Testis (tissue), 2 donors: ENCODE results near the gene FOXB1.

Source experiments
- POLR2A ChIP-seq: fragments of 450-650 bp; IDR thresholded peaks from one replicate; pipeline ENCODE4 v1.6.1; 2017; ENCODE audit warnings: antibody characterized with exemption, mild to moderate bottlenecking, moderate library complexity
- TF ChIP-seq, protein P1 (sequence below), 3 experiments: fragments of 450-650 bp in 2 of 3; fragments of 200-600 bp in 1 of 3; sonication (generic) in 1 of 3; IDR thresholded peaks; one replicate each; pipeline ENCODE4 v1.5.1; 2016 to 2019; ENCODE audit warnings: antibody characterized with exemption in 3 of 3, mild to moderate bottlenecking in 2 of 3, moderate library complexity in 1 of 3

DNA sequence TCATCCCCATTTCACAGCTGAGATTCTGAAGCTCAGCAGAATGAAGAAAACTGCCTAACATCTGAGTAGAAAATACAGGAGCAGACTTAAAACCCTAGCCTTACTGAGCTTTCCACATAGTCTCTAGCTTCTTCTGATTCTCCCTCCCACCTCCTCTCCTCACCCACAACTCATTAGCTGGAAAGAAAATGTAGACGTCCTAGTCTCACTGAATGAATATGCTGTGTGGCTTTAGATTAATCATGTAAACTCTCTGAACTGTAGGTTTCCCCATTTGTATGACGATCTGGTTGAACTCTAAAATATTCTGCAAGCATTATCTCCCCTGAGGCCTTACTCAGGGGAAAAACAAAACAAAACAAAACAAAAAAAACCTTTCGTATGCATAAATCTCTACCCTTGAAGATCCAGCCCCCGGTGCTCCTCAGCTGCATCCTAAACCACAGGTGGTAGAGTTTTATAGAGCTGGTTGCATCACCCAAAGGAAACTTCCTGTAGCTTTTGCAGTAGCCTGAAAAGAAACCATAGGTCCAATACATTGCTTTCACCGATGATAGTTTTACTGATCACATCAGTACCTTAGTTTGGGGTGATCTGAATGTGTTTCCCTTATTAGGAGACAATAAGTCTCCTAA lies 40.6 kb downstream of the FOXB1 start:
- TF ChIP-seq, protein P1, sequence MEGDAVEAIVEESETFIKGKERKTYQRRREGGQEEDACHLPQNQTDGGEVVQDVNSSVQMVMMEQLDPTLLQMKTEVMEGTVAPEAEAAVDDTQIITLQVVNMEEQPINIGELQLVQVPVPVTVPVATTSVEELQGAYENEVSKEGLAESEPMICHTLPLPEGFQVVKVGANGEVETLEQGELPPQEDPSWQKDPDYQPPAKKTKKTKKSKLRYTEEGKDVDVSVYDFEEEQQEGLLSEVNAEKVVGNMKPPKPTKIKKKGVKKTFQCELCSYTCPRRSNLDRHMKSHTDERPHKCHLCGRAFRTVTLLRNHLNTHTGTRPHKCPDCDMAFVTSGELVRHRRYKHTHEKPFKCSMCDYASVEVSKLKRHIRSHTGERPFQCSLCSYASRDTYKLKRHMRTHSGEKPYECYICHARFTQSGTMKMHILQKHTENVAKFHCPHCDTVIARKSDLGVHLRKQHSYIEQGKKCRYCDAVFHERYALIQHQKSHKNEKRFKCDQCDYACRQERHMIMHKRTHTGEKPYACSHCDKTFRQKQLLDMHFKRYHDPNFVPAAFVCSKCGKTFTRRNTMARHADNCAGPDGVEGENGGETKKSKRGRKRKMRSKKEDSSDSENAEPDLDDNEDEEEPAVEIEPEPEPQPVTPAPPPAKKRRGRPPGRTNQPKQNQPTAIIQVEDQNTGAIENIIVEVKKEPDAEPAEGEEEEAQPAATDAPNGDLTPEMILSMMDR (IDR thresholded peaks at IDR 0.05), result no peak
- no peak for TF ChIP-seq POLR2A
